ENCODE measurements around the gene DKK2.

The DKK2 gene, protein sequence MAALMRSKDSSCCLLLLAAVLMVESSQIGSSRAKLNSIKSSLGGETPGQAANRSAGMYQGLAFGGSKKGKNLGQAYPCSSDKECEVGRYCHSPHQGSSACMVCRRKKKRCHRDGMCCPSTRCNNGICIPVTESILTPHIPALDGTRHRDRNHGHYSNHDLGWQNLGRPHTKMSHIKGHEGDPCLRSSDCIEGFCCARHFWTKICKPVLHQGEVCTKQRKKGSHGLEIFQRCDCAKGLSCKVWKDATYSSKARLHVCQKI

DNA sequence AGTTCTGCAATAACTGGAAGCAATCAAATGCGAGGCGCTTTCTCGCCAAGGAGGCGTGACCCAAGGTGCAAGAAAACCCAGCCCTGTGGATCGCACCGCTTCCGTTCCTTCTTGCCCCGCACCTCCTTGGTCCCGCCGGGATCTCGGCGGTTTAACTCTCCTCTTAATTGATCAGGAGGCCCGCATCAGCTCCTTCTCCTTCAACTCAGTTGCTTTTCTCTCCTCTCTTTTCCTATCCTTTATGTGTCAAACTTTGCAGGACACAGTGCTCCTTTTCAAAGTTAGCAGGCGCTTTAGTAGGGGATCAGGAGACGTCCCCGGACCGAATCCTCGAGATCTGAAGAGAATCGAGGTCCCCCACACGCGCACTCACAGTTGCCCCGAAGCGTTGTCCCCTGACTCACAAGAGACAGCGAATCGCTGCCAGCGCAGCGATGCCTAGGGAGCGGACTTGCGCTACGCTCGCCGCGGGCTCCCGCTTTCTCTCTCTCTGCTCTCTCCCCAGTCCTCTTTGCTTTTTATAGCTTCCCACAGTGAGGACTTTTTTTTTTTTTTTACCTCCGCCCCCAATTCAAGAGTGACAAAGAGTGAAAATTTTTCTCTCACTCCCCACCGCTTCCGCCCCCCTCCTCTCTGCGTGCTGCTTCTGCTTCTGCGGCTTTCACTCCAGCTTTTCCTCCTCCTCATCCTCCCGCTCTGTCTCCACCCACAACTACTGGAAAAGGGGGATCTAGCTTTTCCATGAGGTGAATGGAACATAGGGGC, at the start of gene DKK2:
Gene DKK2 (minus strand): TSS at position 495 of the 765 bp plus-strand sequence. CDS start 722 bp downstream, outside the sequence.
- DNase-seq: peak; percentile 22

DNA sequence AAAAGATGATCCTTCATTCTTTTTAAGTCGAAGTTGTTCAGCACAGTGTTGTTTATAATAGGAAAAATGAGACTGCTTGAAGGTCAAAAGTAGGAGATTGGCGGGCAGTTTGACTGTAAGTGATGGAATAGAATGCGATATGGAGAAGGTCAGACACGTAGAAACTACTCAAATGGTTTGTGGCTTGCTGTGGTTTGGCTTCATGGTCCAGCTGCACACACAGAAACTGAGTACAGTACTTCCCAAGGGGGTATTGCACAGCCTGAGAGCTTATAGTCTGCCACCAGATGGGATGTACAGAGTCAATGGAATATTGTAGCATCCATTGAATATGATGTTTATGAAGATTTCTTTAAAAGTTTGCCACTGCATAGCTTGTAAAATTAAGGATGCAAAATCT, 41.1 kb upstream of the DKK2 start:
- no peak for DNase-seq

DNA sequence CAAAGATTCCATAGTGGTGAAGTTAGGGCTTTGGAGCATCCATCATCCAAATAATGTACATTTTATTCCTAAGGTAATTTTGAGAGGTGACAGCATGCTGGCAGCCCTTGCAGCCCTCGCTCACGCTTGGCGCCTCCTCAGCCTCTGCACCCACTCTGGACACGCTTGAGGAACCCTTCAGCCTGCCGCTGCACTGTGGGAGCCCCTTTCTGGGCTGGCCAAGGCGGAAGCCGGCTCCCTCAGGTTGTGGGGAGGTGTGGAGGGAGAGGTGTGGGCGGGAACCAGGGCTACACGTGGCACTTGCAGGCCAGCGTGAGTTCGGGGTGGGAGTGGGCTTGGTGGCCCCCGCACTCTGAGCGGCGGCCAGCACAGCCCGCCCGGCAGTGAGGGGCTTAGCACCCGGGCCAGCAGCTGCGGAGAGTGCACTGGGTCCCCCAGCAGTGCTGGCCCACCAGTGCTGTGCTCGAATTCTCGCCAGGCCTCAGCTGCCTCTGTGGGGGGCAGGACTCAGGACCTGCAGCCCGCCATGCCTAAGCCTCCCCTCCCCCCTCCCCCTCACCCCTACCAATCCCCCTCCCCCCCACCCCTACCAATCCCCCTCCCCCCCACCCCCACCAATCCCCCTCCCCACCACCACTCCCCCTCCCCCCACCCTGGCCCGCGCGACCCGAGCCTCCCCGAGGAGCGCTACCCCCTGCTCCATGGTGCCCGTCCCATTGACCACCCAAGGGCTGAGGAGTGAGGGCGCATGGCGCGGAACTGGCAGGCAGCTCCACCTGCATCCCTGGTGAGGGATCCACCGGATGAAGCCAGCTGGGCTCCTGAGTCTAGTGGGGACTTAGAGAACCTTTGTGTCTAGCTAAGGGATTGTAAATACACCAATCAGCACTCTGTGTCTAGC, 37.0 kb upstream of the DKK2 start:
- no peak for DNase-seq

DNA sequence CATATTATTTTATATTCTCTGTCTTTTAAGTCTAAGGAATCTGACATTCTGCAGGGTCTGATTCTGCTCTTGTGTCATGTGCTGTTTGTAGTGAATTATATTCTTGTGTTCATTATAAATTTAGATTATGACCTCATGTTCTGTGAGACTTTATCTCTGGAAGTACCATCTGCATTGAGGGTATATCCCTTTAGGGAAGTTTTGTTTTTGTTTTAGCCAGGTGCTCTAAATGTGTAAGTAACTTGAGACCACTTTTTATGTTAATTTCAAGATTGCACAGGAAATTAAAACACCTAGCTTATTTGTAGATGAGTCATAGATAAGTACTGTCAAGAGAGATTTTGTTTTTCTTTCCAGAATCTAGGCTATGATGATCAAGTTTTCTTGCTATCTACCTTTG, 35.0 kb upstream of the DKK2 start:
- no peak for DNase-seq

DNA sequence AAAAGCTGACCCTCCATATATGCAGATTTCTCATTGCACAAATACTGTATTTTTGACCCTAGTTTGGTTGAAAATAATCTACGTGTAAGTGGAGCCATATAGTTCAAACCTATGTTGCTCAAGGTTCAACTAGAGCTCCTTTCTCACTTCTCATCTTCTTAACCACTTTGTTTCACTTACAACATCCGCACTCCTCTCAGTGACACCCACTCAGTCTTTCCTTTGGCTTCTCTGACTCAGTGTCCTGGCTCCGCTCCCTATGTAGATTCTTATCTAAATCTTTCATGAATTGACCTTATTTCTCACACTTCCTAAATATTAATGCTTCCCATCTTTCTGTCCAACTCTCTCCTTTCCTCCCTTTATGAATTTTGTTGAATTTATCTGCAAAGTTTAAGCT, 32.9 kb upstream of the DKK2 start:
- DNase-seq: peak; percentile 79

DNA sequence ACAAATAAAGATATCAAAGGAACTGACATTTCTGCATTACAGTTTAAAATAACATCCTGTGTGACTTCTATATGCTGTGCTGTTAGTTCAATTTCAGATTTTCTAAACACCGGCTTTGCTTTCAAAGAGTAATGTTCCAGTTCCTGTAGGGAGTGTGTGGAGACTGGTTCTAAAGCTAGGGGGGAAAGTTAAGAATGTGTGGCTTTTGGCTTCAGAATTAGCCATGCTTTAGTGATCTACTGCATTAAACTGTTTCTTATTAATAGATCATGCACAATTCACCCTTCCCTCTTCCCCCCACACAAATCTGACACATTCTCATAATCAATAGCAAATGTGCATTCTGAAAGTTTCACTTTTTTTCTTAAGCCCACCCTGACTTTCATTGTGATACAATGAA, 32.0 kb upstream of the DKK2 start:
- no peak for DNase-seq

DNA sequence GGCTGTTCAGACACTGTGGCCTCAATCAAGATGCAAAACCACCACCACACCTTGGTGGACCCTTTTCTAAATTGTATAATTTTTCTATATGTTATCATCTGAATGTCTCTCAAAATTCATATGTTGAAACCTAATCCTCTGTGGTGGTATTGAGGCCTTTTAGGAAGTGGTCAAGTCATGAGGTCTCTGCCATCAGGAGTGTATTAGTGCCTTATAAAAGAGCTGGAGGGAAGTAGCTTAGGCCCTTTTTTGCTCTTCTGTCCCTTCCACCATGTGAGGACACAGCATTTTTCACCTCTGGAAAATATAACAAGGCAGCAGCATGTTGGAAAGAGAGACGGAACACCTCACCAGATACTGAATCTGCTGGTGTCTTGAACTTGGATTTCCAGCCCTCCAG, 30.5 kb upstream of the DKK2 start:
- DNase-seq: peak; percentile 52

DNA sequence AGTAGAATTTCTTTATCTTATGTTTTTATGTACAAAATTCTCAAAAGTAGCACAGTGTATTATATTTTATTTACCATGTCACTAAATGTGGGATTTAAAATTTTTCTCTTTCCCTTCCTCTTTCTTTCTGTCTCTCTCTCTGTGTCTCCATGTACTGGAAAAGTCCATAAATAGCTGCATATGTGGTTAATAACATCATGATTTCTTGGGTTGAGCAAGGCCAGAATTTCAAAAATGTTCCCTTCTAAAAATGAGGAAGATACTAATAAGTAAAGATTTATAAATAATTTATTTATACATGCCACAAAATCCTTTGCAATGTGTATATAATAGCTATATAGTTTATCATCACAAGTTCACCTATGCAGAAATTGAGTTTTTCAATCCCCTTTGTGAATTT, 29.1 kb upstream of the DKK2 start:
- DNase-seq: peak; percentile 81

DNA sequence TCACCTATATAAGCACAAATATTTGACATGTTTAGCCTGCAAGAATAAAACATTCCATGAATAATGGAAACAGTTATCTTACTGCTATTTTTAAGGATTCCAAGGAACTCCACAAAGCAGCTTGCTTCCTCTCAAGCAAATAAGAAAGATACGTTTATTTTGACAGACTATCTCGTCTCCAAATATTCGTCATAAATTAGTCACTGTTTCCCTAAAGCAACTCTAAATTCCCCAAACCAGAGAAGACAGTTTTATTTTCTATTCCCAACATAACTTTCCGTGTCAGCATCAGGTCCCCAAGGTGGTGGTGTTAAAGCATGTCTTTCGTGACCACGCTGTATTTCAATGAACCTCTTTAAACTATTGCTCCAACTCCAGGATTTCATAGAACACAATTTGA, 24.3 kb upstream of the DKK2 start:
- DNase-seq: peak; percentile 14

DNA sequence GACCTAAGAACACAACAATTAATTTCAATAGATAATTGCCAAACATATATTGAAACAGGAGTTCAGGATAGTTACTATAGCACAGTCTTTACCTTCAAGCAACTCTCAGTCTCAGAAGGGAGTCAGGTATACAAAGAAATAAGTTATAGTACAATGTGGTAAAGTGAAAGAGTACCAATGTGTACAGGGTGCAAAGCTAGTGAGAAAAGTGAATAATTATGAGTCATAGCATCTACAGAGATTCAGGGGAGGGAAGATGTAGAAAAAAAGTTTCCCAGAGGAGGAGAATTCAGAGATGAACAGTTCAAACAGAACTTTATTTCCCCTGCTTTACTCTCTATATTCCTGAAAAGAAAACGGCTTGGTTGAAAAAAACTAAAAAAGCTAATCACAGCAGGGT, 22.7 kb upstream of the DKK2 start:
- no peak for DNase-seq

DNA sequence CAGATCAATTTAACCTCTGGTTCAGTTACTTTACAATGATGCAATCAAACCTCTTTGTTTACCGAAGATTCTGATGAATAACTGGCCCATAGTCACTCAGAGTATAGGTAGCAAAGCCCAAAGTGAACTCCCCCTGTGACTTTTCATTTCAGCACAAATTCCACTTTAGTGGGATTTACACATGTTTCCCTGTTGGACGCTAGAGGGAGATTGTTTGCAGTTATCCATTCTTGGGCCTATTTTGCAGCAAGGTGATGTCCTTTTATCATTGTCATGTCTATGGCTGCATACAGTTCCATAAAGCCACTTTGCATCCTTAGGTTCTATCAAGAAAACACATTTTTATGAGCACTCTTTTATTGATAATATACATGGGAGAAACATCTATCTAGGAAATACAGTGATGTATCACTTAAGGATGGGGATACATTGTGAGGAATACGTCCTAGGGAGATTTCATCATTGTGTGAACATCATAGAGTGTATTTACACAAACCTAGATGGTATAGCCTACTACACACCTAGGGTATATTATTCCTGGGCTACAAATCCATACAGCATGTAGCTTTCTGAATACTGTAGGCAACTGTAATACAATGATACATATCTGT, 14.5 kb upstream of the DKK2 start:
- peak; percentile 9 for DNase-seq

DNA sequence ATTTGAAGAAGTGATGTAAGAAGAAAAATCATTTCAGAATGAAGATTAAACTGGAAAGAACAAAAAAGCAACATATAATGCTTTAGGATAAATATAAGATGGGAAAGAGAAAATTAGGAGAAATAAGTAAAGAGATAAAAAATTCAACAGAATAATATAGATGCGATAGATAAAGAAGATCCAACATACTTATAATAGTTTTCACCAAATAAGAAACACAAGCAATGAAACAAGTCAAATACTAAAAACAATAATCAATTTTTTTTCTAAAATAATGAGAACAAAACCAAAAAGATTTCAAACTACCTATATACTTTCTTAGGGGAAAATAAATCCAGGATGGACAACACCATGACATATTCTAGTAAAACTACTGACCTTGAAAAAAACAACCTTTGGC, 10.1 kb upstream of the DKK2 start:
- no peak for DNase-seq

DNA sequence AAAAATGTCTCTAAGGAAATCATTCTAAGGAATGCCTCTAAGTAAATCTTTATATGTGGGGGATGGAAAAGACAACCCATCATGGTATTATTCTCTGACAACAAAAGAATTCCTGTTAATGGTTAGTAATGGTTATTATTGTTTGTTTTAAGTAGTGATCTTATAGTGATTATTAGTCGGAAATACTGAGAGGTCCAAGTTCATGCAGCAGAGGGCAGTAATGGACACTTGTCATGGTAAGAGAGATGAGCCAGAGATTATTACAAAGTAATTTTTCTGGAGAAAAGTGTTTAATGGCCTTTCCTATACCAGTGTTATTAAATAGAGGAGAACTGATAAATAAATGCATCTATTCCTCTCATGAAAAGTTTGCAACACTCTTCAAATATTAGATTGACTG, 8.1 kb upstream of the DKK2 start:
- DNase-seq: peak; percentile 13

DNA sequence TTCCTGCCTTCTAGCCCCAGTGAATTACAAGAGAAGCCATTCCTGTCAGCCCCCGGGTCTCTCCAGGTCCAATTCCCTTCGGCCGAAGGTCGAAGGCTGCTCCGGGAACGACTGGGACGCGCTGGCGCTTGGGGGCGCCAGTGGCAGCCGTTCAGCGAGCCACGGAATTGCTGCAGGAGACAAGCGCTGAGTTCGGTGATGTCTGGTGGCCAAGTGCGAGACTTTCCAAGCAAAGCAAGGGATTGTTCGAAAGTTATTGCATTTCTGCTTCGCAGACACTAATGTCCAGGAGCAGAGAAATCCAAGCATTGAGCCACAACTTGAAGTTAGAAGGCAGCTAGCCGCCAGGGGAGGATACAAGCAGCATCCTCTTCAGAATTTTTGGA, 1.1 kb upstream of the DKK2 start:
- DNase-seq: peak; percentile 11

DNA sequence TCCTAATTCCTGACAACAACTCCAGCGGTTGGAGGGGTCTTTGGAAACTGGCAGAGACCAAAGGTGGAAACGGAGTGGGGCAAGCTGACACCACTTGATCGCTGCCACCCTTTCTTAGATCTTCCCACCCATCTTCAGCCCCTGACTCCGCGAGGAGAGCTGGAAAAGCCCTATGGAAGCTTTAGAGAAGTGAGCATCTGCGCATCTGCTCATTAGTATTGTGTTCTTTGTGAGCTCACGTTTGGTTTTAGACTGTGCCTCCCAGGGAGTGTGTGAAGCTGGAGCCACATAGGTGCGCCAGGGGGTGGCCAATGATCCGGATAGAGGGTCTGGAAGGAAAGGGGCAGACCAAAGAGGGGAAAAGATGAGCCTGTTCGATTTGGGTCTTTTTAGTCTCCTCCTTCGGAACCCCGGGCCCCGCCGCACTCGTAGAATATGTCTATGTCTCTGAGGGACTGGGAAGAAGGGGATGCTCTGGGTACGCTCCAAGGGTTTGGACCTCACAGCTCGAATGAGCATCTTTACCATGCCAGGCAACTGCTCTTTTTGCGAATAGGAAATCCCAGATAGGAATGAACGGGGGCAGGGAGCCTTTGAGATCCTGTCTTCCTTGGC, 578 bp upstream of the DKK2 start:
- DNase-seq: no peak

DNA sequence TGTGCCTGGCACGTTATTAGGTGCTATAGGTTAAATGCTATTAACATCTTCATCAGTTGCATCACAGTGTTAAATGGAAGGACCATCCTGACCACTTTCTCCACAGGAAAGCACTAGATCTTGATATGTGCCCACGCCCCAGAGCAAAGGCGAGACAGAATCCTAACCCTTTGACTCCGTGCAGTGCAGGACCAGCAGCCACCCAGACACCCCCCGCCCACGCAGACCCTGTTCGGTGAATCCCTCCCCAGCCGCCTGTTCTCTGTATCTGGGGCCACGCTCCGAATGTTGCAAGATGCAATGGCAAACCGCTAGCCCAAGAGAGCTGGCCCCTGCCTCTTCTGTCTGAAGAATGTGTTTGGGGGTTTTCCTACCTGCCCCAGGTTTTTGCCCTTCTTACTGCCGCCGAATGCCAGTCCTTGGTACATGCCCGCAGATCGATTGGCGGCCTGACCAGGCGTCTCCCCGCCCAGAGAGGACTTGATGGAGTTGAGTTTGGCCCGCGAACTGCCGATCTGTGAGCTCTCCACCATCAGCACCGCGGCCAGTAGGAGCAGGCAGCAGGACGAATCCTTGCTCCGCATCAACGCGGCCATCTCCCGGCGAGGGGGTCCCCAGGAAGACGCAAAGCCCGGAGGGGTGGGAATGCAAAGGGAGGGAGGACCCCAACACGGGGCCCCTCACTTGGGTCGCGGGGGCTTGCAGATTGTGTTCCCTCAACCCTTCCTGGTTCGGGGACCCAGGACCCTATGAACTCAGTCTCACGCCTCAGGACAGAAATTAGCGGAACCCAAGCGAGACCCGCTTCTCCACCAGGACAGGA, 906 bp downstream of the DKK2 start:
- no peak for DNase-seq

DNA sequence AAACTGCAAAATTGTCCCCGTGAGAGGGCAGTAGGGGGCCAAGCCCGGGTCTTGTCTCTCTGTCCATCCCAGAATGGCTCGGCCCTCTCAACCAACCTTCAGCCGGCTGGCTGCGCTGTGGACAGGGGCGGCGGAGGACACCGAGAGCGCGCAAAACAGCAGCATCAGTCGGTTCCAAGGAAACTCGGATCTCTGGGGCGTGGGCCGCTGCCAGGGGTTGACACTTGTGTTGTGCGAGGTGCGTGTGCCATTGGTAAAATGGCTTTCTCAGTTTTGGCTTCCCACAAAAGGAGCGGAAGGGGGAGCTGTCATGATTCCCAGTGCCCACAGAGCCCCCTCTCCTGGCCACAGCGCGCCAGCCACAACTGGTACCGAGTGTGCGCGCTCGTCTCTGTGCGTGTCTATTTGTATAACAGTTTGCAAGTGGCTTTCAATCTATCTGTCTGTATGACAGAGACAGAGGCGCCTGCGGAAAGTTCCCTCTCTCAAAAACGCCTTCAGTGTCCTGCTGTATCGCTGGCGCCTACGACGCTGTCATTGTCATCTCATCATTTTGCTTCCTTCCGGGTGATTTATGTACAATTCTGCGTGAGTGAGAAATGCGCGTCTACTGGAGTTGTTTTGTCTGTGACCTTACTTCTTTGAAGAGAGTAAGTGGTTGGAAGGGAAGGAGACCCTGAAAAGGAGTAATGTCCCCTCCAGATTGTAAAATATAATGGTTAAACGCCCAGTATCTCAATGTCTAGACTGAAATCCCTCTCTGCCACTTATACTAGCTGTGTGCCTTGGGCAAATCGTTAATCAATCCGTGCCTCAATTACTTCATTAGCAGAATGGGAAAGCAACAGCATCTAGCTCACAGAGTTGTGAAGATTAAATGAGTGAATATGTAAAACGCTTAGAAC, 1.8 kb downstream of the DKK2 start:
- DNase-seq: peak; percentile 5

DNA sequence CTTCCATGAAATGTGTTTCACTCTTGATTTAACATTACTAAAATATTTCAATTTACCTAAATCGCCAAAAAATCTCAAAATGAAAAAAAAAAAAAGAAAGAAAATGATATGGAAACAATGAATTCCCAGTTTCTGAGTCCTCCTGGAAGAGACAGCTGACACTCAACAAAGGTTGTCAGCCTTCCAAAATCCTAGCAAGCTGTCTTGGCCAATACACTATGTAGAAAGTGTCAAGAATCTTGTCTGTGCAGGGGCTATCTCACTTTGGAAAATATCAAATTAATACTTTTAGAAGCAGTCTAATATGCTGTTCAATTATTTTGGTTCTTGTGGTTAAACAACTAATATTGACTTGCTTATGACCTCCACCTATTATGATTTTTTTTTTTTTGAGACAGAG, 8.7 kb downstream of the DKK2 start:
- DNase-seq: no peak

DNA sequence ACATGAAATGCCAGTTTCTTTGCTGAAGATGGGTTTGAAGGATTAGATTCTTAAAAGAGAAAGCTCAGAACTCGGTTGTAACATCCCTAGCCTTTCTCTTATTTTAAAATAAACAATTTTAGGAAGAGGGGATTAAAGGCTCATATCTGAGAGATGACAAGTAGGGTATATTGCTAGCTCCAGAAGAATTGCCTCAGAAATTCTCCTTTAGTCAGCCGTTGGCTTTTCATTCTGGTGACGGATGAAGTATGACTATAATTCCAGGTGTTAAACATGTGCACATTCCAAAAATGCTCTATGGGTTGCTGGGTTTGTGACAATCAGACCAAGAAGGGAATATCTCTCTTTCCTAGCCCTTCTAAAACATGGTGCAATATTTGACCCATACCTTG, 17.8 kb downstream of the DKK2 start:
- no peak for DNase-seq

DNA sequence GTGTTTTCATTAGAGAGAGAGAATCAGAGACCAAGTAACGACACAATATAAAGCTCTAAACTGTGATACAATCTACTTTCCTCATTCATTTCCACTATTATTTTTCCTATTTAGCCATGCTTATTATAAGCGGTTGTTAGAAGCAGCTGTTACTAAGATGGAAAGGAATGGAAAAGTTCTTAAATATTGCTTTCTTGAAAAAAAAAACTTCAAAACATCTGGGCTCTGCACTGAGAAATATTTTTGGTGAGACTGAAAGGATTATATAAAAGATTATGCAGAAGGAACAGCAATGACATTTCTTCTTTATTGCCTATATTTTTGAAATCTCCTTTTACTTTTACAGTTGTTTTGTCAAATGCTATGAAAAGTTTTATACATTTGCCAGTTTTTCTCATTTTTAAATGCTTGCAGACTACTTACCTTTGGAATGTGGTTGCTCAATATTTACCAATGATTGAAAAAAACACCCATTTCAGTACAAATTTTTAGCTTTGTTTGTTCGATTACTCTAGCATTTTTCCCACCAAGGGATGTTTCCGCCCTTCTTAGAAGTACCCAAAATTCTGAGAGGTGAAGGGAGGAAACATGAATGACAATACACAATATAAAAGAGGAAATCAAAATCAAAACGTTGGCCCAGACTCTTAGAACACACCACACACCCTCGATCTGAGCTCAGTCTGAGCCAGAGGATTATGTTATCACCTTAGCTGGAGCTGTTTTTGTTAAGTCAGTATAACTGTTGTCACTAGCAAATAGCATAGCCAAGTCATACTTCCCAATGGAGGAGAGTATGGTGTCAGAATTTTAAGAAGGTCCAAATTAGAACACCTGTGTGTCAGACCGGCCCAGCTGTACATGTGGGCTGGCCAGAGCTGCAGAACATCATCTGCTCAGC, 18.4 kb downstream of the DKK2 start:
- DNase-seq: no peak
